Ishikawa (cell line): ENCODE results near the gene TAF1A.

Experiments
- EP300 ChIP-seq: IDR thresholded peaks from 2 replicates; pipeline ENCODE4 v1.6.1; 2012; ENCODE audit warnings: borderline replicate concordance
- TAF1 ChIP-seq: IDR thresholded peaks from 2 replicates; pipeline ENCODE4 v1.6.1; 2012; ENCODE audit warnings: low read depth, mild to moderate bottlenecking

DNA sequence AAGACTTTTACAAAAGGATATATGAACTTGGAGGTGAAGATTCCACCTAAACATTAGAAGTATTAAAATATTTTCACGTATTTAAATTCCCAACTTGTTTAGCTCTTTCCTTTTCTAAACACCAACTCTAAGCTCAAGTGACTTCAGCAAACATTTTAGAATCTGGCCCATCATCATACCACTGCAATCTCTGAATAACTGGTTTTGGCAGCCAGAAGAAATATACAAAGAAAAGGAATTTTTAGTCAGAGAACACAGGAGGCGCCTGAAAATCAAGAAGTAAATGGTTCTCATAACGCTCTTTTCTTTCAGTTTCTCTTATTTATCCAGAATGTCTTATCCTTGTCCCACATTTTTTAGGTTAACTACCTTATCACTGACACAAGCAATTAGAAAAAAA lies 10.4 kb downstream of the TAF1A start:
- TF ChIP-seq EP300, result no peak
- TF ChIP-seq TAF1, result no peak
